Lower leg skin (tissue), 4 donors: ENCODE data around the gene BCAS4. TPM values are rescaled to one million over a fixed set of nuclear protein-coding genes. Genes with fewer than 3 reads are reported as not detected.

ENCODE experiments used
- DNase-seq, 2 donors: peaks; one replicate each; pipeline ENCODE4 v3.0.0-alpha.2; 2019; ENCODE audit warnings: low spot score in 2 of 2
- H3K4me3 ChIP-seq: fragments of 200-600 bp; sonication (generic); 2 replicates; pipeline ENCODE4 v1.5.1; 2017; ENCODE audit warnings: mild to moderate bottlenecking, low read depth; ENCODE audit not compliant: poor library complexity, severe bottlenecking
- POLR2A ChIP-seq, 2 donors: fragments of 450-650 bp; IDR thresholded peaks; one replicate each; pipeline ENCODE4 v1.6.1; 2016 to 2017; ENCODE audit warnings: antibody characterized with exemption in 2 of 2, mild to moderate bottlenecking in 1 of 2, moderate library complexity in 1 of 2
- WGBS, 2 donors: methylation state at CpG; one replicate each; pipeline ENCODE4 v1.1.5; 2018; 5-methylcytosine and 5-hydroxymethylcytosine counted together
- intact Hi-C: fragments of 100-400 bp; cut with DNase I; formaldehyde crosslinking; loops from one replicate; pipeline ENCODE4 v1.15.0; 2023; ENCODE audit warnings: low total_unique reads
- total RNA-seq, 4 donors: library from RNA; depleted of rRNA; stranded (reverse); fragments of >200 nt; gene quantifications; one replicate each; pipeline ENCODE4 v1.1.0, GENCODE V29; 2016
- TF ChIP-seq, protein P1 (sequence below), 3 donors: fragments of 450-650 bp; IDR thresholded peaks; one replicate each; pipeline ENCODE4 v1.5.1; 2016; ENCODE audit warnings: antibody characterized with exemption in 3 of 3, mild to moderate bottlenecking in 3 of 3, moderate library complexity in 2 of 3

The BCAS4 gene
- total RNA-seq, 4 donors from 2014 or later, result 1.3 to 7.7 (median 3.5) TPM

- no peak overlapping the region for H3K4me3 ChIP-seq
- TF ChIP-seq POLR2A (IDR thresholded peaks at IDR 0.05), result no peak
- TF ChIP-seq, protein P1, sequence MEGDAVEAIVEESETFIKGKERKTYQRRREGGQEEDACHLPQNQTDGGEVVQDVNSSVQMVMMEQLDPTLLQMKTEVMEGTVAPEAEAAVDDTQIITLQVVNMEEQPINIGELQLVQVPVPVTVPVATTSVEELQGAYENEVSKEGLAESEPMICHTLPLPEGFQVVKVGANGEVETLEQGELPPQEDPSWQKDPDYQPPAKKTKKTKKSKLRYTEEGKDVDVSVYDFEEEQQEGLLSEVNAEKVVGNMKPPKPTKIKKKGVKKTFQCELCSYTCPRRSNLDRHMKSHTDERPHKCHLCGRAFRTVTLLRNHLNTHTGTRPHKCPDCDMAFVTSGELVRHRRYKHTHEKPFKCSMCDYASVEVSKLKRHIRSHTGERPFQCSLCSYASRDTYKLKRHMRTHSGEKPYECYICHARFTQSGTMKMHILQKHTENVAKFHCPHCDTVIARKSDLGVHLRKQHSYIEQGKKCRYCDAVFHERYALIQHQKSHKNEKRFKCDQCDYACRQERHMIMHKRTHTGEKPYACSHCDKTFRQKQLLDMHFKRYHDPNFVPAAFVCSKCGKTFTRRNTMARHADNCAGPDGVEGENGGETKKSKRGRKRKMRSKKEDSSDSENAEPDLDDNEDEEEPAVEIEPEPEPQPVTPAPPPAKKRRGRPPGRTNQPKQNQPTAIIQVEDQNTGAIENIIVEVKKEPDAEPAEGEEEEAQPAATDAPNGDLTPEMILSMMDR (IDR thresholded peaks at IDR 0.05), result no peak
- 82% methylated on average over 15 to 16 of the region's 16 CpGs for WGBS, 2 donors
- intact Hi-C loops, result no loop called here
- DNase-seq, result no peak
Observed at GRCh38 chr20:50872560-50873425, 77.9 kb downstream of the BCAS4 start.

GRCh38 chr20:50873585-50873984 lies 78.7 kb downstream of the BCAS4 start:
- TF ChIP-seq, protein P1 (IDR thresholded peaks at IDR 0.05), result no peak
- TF ChIP-seq POLR2A (IDR thresholded peaks at IDR 0.05), result no peak
- no peak for DNase-seq
- WGBS, 2 donors, result 89 to 91% methylated on average over 10 of the region's 10 CpGs
- H3K4me3 ChIP-seq, result no peak overlapping the region
- intact Hi-C loops, result no loop called here

GRCh38 chr20:50874111-50874757 lies 79.4 kb downstream of the BCAS4 start:
- no peak for TF ChIP-seq POLR2A (IDR thresholded peaks at IDR 0.05)
- TF ChIP-seq, protein P1 (IDR thresholded peaks at IDR 0.05), result no peak
- no peak overlapping the region for H3K4me3 ChIP-seq
- DNase-seq, result no peak
- intact Hi-C loops, result no loop called here
- 94 to 97% methylated on average over 9 to 10 of the region's 10 CpGs for WGBS, 2 donors

DNA sequence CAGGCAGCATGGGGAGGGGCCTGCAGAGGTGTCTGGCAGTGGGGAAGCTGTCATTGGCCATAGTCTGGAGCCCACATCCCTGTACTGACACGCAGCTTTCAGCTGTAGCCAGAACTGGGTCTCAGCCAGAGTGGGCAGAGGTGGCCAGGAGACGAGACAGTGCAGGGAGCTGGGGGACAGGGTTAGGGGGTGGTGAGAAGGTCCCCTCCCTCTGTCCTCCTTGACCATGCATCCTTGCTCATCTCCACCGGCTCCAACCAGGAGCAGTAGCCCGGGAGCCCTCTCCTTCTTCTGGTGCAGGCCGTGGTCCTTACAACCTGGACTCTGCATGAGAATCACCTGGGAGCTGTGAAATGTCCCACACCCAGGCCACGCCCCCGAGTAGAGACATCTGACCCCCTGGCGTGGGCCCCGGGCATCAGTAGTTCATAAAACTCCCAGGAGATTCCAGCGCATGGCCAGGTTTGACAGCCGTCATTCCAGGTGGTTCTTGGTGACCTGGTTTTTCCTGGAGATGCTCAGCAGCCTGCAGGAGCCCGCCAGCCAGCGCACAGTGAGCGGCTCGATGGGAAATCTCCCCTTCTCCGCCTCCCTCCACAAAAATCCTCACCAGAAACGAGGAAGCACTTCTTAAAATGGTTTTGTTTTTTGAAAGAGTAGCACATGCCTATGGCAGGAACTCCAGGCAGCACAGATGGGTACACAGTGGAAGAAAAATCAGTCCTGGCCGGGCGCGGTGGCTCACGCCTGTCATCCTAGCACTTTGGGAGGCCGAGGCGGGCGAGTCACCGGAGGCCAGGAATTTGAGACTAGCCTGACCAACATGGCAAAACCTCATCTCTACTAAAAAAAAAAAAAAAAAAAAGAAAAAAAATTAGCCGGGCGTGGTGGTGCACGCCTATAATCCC lies 80.2 kb downstream of the BCAS4 start:
- H3K4me3 ChIP-seq, result no peak overlapping the region
- WGBS, 2 donors, result 86 to 91% methylated on average over 26 to 28 of the region's 28 CpGs

More for the DNA sequence above, 80.2 kb downstream of the BCAS4 start:
- intact Hi-C loops, result no loop called here
- no peak for DNase-seq
- TF ChIP-seq, protein P1 (IDR thresholded peaks at IDR 0.05), result no peak
- TF ChIP-seq POLR2A (IDR thresholded peaks at IDR 0.05), result no peak
